Skin of body (tissue), 2 donors: ENCODE results near the gene SLC6A7. TPM values are rescaled to one million over a fixed set of nuclear protein-coding genes. Genes with fewer than 3 reads are reported as not detected.

ENCODE experiments used
- DNase-seq: peaks from one replicate; lab custom pipeline; 2025; lab: John Stamatoyannopoulos, UW
- total RNA-seq: library from RNA; depleted of rRNA; stranded (reverse); fragments of >200 nt; gene quantifications from one replicate; pipeline ENCODE4 v1.2.3, GENCODE V29; 2014

Gene SLC6A7
- not detected for total RNA-seq

- no peak for DNase-seq
Measured at GRCh38 chr5:150189728-150190502, at the start of gene SLC6A7. SLC6A7 (plus strand) TSS chr5:150190062; CDS start chr5:150190328, 266 bp downstream.

GRCh38 chr5:150140830-150141229 is 49.0 kb upstream of the SLC6A7 start:
- DNase-seq: peak; percentile 36

GRCh38 chr5:150141544-150142184 is 48.2 kb upstream of the SLC6A7 start:
- no peak for DNase-seq

- no peak for DNase-seq
Measured at GRCh38 chr5:150142185-150142958, 47.5 kb upstream of the SLC6A7 start.

- peak; percentile 67 for DNase-seq
Measured at GRCh38 chr5:150142959-150143349, 46.9 kb upstream of the SLC6A7 start.

- DNase-seq: peak; percentile 67
Measured at GRCh38 chr5:150143350-150144245, 46.3 kb upstream of the SLC6A7 start.

- peak; percentile 78 for DNase-seq
Measured at GRCh38 chr5:150144246-150144801, 45.5 kb upstream of the SLC6A7 start.

- DNase-seq: no peak
Measured at GRCh38 chr5:150144879-150145278, 45.0 kb upstream of the SLC6A7 start.

GRCh38 chr5:150146235-150146634 is 43.6 kb upstream of the SLC6A7 start:
- DNase-seq: no peak

GRCh38 chr5:150146862-150147601 is 42.8 kb upstream of the SLC6A7 start:
- DNase-seq: no peak

GRCh38 chr5:150147670-150148069 is 42.2 kb upstream of the SLC6A7 start:
- no peak for DNase-seq

GRCh38 chr5:150148117-150148927 is 41.5 kb upstream of the SLC6A7 start:
- no peak for DNase-seq

- no peak for DNase-seq
Measured at GRCh38 chr5:150149618-150150017, 40.2 kb upstream of the SLC6A7 start.

GRCh38 chr5:150152636-150153462 is 37.0 kb upstream of the SLC6A7 start:
- no peak for DNase-seq

- DNase-seq: no peak
Measured at GRCh38 chr5:150153483-150153882, 36.4 kb upstream of the SLC6A7 start.

GRCh38 chr5:150153957-150154617 is 35.8 kb upstream of the SLC6A7 start:
- peak; percentile 73 for DNase-seq

- no peak for DNase-seq
Measured at GRCh38 chr5:150154618-150155128, 35.2 kb upstream of the SLC6A7 start.
